Stimulated activated CD4-positive, alpha-beta T cell treated with anti-CD3 and anti-CD28 coated beads, Interleukin-2, amount 100 ng/mL, for 24 hours (primary cell): ENCODE results near the gene SNCAIP.

Source experiments
- DNase-seq, 2 donors: peaks; one replicate each; pipeline ENCODE4 v3.0.0-alpha.2; 2020

SNCAIP gene

DNA sequence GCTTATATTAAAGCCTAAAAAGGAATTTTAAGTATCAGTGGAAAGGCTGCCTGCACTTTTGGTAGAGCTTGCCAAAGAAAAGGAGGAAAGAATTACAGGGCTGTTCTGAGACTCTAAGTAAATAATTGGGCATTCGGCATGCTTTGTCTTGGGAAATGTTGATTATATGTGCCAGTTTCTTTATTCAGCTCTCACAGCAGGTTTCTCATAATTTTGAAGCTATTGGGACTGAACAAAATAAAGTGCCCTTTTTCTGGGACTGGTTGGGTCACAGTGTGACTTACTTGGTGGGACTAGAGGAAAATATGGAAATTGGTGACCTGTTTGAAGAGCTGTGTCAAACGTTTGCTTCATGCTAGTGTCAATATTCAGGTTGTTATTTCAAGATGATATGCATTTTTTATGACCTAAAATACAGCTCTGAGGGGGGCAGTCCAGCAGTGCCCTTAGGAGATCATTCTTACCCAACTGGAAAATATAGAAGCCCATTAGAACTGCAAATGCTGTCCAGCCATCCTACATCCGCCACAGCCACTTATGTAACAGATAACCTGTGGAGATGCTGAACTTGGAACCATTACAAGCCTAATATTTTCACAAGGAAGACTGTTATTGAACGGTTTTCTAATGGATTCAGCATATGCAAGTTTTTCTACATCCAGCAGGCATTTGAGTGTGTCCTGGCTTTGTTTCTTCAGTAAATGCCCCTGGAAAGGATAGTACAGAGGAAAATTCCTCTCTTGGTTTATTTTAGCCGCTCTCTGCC lies 122.4 kb downstream of the SNCAIP start:
- no peak for DNase-seq

DNA sequence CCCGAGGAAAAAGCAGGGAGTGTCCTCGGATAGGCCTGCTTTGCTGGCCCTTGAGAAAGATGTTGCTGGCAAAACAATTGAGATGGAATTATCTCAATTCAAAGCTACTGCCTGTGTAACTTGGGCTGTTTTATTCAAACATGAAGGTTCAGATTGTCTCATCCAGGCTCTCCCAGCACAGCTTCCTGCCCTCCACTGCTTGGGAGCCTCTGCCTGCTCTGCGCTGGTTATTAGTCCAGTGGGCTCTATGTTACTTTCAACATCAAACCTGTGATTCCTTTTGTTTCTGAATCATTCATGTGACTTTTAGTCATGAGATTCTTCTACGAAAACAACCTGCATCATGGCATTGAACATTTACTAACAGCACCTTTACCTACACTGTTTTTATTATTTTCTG lies 123.2 kb downstream of the SNCAIP start:
- DNase-seq, result no peak

DNA sequence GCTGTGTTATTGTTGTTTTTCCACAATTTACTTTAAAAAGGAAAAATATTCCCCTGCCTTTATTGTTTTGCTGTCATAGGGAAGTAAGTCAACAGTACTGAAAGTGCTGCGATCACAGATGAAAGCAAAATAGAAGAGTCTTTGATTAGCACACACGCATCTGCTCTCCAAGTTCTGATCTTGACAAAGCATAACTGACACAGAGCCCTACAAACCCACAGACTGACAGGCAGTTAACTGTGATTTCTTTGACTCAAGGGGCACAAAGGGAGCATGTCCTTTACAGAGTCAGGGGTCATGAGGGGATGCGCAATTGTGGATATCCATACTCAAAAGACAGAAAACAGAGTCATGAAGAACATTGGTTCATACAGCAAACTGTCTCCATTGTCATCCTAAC lies 123.7 kb downstream of the SNCAIP start:
- no peak for DNase-seq

DNA sequence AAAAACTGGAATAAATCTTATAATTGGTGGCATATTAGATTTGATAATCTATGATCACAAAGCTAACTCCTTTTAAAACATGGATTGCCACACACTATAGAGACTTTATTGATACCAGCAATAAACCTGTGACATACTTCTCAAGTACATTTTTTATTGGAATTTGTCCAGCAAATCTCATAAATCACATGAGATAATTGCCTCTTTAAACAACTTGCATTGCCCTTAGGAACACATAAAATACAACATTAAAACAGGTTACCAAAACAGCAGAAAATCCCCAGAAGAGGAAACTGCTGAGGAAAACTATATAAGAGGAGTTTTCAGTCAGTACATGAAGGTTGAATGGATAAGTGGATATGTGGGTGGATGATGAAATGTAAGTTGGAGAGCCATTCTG lies 124.6 kb downstream of the SNCAIP start:
- no peak for DNase-seq

DNA sequence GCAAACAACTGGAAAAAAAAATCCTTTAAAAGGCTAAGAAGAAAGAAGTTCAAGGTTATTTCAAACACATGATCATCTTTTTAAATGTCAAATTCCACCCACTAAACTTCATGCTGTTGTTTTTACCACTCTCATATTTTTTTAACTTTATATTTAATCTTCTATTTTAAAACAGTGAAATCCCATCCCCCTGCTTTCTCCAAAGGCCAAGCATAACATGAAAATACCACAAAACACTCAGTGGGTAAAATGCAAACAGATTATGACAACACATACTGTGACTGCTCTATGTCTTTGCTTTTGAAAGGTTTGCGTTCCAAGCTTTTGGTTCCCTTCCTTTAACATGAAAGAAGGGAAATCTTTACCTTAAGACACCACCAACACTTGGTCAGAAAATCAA lies 127.6 kb downstream of the SNCAIP start:
- no peak for DNase-seq

DNA sequence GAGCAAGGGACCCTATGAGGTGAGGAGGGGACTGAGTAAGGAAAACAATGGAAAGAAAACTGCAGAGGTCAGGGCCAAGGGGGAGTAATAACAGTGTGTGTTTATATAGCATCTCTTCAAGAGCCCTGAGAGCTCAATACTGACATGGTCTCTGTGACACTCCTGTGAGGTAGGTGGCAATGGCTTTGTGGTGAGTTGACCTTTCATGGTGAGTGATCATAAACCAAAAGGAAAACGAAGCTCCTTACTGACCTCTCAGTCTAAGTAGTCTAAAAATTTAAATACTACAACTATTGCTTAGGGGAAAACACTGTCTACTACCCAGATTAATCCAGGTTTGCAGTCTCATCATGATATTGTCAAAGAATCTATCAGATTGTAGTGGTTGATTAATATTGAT lies 130.9 kb downstream of the SNCAIP start:
- DNase-seq, result no peak

DNA sequence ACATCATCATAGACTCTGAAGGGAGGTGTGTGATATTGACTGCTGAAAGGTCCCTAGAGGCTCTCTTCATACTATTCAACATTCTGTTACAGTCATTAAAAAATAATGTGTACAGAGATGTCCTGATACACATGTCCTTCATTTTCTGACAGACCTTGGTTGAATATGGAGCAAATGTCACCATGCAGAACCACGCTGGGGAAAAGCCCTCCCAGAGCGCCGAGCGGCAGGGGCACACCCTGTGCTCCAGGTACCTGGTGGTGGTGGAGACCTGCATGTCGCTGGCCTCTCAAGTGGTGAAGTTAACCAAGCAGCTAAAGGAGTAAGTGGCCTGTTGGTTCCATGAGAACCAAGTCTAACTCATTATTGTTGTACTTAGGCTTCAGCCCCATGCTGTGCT lies 132.4 kb downstream of the SNCAIP start:
- DNase-seq, result no peak

DNA sequence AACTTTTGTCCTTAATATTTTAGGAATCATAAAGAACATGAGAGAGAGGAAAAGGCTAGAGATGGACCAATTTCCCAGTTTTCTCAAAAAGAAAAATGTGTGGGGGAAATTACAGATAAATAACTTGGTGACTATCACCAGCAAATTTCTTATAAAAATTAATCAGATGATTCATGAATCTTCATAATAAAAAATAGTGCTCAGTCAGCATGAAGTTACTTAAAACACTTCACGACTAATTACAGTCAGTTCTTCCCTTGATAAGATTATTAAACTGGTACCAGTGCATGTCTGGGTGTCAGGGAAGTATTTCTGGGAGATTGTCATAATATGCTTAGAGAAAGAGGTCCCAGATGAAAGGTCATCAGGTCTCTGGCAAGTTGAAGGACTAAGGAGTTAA lies 133.0 kb downstream of the SNCAIP start:
- DNase-seq, result no peak

DNA sequence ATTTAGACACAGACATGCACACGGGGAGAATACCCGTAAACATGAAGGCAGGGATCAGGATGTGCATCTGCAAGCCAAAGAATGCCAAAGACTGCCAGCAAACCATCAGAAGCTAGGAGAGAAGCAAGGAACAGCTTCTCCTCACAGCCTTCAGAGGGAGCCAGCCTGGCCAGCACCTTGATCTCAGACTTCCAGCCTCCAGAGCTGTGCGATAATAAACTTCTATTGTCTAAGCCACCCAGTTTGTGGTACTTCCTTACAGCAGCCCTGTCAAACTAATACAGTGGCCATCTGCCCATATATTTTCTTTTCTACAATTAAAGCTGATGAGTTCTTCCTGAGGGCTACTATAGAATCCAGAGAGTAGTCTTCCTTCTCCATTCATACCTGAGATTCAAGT lies 135.0 kb downstream of the SNCAIP start:
- no peak for DNase-seq

DNA sequence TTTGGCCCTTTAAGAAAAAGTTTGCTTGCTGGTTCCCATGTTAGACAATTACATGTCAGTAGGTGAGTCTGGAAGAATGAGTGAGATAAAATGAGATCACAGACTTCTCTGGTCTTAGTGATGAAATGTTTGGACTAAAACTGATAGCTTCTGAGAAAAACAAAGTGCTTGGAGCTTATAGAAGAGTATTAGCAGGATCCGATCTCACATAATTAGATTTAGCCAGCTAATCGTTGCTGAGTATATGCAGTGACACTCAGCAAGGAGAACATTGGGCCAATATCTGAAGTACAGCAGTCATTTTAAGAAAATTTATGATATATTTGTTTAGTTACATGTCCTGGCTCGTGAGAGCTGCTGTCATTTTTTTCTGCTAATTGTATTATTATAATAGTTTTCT lies 135.8 kb downstream of the SNCAIP start:
- no peak for DNase-seq

DNA sequence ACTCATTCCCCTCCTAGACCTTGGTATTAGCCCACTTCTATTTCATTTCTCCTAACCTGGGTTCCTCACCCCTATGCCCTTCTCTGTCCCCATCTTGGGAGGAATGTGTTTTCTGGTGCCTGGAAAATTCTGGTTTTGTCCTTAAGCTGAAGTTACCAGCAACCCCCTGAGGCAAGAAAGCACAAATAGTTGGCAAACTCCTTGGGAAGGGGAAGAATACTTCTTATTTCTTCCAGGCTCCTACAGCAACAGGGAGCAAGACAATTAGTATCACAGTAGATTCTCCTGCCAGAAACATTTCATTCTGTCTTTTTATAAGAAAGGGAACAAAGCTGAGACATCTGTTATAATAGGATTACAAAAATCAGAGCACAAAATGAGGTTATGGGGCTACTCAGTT lies 142.5 kb downstream of the SNCAIP start:
- DNase-seq, result no peak

DNA sequence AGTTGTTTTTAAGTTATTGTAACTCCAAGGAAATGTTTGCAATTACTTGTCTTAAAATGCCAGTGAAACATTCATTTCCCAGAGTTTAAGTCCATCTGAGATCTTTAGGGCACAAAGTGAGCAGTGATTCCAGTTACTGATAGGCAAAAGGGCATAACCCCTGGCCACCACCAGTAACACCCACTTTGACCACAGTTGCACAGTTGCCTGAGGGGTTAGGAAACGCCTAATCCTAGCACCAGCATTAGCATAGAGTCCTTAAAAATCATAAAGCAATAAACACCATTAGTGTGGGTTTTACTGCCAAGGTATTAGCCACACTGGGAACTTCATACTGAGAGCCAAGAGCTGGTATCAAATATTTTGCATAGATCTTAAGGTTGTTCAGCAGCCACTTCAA lies 143.9 kb downstream of the SNCAIP start:
- DNase-seq, result no peak

DNA sequence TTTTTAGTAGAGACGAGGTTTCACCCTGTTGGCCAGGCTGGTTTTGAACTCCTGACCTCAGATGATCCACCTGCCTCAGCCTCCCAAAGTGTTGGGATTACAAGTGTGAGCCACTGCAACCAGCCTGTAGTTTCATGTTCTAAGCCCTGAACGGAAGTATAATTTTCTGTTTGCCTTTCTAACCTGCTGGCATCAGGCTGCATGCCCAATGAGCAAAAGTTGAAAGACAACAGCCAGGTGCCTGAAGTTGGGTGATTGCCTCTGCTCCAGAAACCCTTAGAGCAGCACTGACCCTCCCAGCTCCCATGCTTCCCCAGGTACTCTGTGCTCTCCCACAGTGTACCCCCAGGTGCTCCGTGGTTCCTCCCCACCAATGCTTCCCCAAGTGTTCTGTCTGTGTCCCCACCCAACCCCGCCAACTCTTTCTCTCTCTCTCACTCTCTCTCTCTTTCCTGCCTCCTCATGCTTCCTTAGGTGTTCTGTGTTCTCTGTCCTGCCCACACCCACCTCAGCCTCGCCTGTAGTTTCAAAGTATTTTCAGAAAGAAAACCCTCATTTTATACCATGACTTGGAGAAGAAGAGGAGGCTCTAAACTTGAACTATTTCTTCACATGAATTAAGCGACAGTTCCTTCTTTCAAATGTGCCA lies 145.3 kb downstream of the SNCAIP start:
- DNase-seq, result no peak

DNA sequence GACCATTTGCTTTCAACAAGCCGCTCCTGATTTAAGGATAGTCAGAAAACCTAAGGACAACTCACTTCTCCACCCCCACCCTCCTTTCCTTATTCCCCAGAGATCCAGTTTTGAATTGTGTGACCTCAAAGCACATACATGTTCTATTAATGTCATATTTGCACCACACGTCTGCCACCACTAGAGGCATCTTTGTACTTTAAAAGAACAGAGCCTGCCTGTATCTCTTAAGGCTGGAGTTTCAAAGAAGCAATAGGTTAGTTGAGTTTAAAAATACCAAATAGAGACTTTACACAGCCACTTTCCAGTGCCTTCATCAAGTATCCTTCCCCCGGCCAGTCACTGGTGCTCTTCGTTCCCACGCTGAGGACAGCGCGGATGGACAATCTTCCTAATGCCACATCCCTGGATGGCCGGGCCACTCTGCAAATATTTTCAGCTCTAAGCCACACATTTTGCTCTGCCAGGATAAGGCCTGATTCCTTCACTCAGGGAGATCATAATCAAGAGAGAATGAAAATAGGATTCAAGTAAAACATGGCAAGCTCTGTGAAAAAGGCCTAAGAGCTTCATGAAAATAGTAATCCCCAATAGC lies 146.3 kb downstream of the SNCAIP start:
- no peak for DNase-seq

DNA sequence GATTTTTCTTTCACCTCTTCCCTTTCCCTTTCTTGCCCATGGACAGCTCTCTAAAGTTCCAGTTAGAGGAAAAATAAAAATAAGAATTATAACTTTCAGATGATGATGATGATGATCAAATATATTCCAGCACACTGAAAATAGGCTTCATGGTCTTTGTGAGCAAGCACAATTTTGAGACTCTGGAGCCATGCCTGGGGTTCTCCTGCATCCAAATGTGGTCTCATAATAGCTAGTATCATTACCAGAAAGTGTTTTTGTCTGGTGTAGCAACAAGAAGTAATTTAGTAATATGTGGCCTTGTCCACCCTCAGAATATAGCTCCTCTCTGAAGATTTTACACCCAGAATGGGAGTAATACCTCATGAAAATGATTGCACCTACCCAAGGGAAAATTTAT lies 150.4 kb downstream of the SNCAIP start:
- DNase-seq, result no peak

DNA sequence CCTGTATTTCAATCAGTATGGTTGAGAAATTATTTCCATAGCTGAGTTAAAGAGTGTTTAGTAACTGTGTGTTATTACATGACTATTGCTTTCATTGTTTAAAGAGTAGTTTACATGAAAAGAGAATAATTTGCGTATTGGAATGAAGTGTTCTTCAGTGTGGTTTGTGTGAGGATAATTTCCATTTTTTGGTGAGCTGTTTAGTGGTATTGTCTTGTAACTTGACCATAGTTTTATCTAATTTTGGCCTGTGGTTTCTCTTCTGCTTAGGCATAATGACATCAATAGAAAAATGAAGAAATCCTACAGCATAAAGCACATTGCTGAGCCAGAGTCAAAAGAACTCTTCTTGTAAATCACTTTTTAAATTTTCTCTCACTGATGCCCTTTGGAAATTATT lies 151.2 kb downstream of the SNCAIP start:
- no peak for DNase-seq

DNA sequence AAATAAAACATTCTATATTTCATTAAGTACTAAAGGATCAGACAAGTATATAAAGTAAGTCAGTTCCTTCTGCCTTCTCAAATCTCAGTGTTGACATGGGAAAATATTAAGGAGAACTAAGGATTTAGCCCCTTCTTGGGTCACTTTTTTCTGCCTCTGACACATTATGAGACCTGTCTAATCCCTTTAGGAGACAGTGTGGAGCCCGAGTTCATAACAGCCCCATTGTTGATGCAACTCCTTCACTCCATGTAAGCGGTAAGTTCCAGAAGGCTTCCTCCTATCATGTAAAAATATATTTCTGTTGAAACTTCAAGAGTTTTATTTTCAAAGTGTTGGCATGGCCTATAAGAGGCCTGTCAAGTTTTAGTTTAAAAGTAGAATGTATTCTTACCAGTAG lies 152.2 kb downstream of the SNCAIP start:
- DNase-seq, result no peak

DNA sequence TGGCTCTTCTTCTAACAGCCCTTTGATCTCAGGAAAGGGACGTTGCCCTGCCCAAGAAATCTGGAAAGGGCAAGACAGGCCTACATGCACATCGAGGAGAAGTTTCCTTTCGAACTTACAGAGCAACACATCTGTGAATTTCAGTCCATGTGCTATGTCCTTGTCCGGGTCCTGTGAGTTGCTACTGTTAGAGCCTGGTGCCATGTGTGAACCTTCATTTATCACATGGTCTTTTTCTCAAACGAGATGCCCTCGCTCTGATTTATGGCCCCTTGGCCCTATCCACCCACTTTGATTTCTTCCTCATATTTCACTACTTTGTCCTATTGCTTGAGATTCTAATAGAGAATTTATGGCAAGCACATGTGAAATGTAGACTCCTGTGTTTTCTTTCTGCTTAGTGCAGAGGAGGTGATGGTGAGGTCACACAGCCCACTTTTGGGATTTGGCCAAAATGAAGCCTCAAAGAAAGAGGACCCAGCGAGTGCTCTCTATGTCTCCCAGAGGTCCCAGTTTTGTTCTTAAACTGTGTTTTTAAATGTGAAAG lies 153.1 kb downstream of the SNCAIP start:
- DNase-seq, result no peak

DNA sequence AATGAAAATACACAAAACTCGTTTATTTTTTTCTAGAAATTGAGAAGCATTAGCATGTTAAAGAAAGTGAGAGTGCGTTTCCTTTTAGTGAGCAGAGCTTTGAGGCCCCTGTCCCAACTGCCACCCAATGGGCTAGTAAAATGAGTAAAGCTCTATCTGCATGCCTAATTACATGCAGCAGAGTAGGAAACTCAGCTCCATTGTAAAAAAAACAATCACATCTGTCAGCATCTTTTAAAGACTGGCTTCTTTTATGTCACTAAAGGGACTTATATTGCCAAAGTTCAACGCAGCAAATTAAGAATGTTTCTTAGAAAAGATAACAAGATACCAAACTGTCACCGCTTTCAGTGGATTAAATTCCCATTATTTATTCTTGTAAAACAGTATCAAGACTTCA lies 154.0 kb downstream of the SNCAIP start:
- no peak for DNase-seq

DNA sequence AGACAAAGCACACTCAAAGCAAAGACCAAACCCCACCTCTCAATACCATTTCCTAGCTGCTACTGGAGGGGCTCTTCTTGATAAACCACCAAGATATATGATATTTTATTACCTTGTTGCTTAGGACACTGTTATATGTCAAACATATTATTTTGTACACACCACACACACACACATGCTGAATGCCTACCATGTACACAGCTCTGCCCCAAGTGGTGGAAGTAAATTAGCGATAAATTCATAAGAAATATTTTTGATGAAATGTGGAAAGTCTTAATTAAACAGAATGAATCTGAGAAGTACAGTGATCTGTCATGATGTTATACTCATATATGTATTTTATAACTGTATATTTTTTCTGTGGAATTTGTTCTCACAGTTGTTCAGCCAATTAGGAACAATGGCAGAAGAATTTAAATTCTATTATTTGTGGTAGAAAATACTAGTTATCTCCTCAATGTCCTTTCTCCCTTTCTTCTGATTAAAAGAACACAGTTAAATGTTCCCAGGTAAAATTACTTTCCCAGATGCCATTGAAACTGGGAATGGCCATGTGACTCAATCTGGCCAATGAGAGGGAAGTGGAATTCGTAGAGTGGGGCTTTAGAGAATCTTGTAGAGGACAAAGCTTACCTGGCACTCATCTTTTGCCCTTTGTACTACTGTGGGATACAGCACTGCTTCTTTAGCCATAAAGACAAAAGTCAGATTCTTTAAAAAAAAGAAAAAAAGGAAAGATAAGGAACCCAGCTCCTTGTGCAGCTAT lies 156.5 kb downstream of the SNCAIP start:
- no peak for DNase-seq

DNA sequence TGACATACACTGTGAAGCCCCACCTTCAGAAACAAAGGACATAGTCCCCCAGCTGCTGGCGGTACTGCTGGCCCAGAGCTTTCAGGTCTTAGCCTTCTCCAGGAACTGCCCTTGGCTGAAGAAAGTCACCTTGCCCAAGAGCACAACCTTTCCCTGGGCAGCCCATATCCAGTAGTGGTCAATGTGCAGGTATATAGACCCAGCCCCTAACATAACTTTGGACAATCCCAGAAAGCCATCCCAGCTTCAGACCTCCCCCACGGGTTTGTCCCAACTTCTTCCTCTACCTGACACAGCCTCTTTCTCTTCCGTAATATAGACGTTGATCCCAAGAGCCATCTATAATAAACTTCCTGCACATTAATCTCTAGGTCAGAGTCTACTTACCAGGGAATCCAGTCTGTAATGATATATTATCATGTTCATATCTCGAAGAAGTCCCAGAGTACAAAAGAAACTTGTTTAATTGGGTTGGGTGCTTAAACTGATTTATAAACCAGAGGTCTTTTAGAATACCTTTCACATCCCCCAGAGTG lies 157.4 kb downstream of the SNCAIP start:
- DNase-seq, result no peak

DNA sequence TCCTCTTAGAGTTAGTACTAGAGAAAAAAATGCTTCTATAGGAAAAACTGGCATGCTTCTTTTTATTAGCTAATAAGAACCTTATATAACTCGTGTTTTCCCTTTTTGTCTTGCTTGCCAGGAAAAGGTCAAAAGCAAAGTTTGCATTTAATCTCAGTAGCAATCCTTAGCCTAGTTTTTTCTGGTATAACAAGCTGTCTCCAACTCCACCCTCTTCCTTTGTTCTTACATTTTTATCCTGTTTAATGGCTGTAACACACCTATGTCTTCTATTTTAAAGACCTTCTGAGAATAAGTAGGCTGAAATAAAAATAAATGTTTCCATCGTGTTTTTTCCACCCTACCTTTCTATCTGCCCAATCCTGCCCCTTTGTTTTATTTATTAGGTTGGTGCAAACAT lies 158.3 kb downstream of the SNCAIP start:
- DNase-seq, result no peak
